A549 treated with dexamethasone at 1 μM for 4 hours (cell line): Measurements from ENCODE around the gene C10orf143. TPM values are rescaled to one million over a fixed set of nuclear protein-coding genes. Genes with fewer than 3 reads are reported as not detected.

Experiments used
- total RNA-seq: library from RNA; stranded (reverse); fragments of 200-300 nt; extraction: Qiagen RNA extraction; gene quantifications from 5 replicates; pipeline ENCODE4 v1.2.3, GENCODE V29; 2022

The C10orf143 gene
- total RNA-seq, result 0.52 to 0.69 TPM (median 0.59 TPM) in 5 replicates

GRCh38 chr10:130110246-130111112 is at the start of gene C10orf143:
C10orf143 (minus strand) TSS chr10:130110830; CDS start chr10:130110772, 58 bp downstream.

GRCh38 chr10:130136226-130137089 is 25.8 kb upstream of the C10orf143 start, which contains the start of gene GLRX3:
GLRX3 (plus strand) TSS chr10:130136391; CDS start chr10:130136421, 30 bp downstream.

Other genes starting within 250 kb of the C10orf143 start
- 0.15 to 0.26 TPM (median 0.17 TPM) in 5 replicates for gene EBF3, start 146.6 kb downstream of the C10orf143 start, total RNA-seq
- 186 to 220 TPM (median 197 TPM) in 5 replicates for gene GLRX3, start 25.6 kb upstream of the C10orf143 start, total RNA-seq